GM21723 (cell line): ENCODE data around the gene HS6ST1.

Experiments used
- ATAC-seq: cut with Tn5 transposase; IDR thresholded peaks from one replicate; pipeline ENCODE4 v1.9.1; 2021; ENCODE audit warnings: mild to moderate bottlenecking, moderate library complexity; ENCODE audit not compliant: unreplicated experiment

The HS6ST1 gene

DNA sequence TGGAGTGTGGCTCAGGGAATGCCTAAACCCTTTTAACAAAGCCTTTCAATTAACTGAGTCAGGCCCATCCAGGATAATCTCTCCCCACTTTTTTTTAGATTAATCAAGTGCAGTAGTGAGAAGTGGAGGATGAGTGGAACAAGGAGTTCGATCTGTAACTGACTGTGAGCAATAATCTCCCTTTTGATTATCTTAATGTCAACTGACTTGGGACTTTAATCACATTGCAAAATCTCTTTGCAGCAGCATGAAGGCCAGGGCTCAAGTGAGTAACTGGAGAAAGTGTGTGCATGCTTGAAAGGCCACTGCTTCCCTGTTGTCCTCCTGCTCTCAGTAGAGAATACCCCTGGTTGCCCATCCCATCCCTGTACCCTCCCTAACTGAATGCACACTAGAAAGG lies 32.1 kb upstream of the HS6ST1 start:
- no peak for ATAC-seq

- ATAC-seq, result no peak
Measured at GRCh38 chr2:128348701-128349100, 30.0 kb upstream of the HS6ST1 start.

DNA sequence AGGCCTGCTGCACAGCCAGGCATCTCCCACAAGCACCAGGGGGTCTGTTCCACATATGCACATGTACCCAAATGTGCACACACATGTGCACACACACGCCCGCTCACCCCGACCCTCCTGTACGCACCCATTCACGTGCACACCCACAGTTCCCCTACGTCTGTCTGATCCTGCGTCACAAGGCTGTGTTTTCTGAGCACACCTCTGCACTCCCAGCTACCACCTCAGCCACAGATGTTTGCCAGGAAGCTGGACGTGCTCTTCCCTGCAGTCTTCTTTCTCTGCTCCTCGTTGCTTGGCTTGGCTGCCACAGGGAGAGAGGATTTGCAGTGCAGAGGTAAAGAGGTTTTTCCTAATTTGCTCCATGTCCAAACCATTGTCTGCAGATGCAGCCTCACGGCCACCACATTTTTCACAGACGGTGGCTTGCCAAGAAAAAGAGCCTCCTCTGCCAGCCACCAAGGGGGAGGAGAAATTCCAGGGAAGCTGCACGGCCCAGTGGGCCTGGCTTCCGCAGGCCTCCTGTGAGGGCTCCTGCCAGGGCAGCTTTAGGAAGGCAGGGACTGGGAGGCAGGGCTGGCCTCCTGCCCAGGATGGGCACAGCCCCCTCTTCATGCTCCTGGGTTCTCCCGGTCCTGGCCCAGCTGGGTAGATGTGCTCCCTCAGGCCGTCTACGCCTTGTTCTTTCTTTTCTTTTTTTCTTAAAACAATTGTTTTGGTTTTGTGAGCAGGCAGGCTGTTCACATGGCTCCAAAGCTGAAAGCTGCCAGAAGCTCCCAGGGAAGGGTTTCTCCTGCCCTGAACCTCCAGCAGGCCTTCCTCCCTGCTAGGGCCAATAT lies 29.3 kb upstream of the HS6ST1 start:
- ATAC-seq, result no peak

- ATAC-seq, result no peak
Measured at GRCh38 chr2:128347171-128347558, 28.5 kb upstream of the HS6ST1 start.

DNA sequence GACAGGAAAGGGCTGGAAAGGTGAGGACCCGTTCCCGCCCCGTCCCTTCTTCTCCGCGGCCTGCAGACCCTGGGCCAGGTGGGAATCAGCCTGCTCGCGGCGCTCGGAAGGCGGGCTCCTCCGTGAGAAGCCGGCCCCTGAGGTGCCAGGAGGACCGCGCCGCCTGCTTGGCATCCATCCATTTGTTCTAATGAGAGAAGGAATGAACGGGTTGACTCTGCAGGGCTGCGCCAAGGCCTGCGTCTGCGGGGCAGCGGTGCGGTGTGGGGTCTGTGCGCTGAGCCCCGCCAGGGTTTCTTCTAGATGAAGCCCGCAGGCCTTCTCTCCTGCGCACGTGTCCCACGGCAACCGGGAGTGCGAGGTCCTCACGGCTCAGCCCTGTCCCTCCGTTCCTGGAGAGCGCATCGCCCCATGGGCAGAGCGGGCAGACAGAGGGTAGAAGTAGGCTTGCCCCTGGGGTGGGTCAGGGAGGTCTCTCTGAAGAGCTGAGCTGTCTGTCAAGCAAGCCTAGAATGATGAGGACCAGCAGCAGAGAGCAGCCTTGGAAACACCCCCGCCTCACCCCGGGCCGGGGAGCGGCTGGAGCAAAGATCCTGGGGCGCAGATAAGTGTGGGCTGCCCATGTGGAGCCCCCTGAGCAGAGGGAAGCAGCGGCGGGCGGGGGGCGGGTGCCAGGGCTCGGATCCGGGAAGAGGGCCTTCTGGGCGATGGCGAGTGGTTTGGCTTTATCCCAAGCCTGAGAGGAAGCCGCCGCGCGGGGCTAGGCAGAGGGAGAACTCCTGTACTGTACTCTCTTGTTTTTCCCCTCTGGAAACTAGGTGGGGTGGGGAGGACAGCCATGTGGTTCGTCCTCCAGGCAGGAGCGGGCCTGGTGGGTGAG lies 27.9 kb upstream of the HS6ST1 start:
- ATAC-seq, result no peak

GRCh38 chr2:128345436-128346165 lies 26.9 kb upstream of the HS6ST1 start:
- no peak for ATAC-seq

GRCh38 chr2:128344101-128344500 lies 25.4 kb upstream of the HS6ST1 start:
- ATAC-seq, result no peak

DNA sequence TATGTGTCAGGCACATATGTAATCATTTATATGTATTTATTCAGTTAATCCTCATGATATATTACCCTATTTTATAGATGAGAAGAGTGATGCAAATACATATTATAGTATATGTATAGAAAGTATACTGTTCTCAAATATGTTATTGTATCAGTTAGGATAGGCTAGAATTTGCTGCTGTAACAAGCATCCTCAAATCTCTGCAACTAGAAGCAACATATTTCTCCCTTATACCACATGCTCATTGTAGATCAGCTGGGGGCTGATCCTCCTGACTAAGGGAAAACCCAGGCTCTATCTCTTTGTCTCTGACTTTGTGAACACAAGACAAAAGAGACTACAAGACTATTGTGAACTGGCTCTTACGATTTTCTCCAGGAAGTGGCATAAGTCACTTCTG lies 24.8 kb upstream of the HS6ST1 start:
- no peak for ATAC-seq

- ATAC-seq, result no peak
Measured at GRCh38 chr2:128342550-128342949, 23.9 kb upstream of the HS6ST1 start.

GRCh38 chr2:128341621-128342020 lies 23.0 kb upstream of the HS6ST1 start:
- no peak for ATAC-seq

- ATAC-seq, result no peak
Measured at GRCh38 chr2:128332091-128332634, 13.5 kb upstream of the HS6ST1 start.

GRCh38 chr2:128330583-128330982 lies 11.9 kb upstream of the HS6ST1 start:
- ATAC-seq, result no peak

DNA sequence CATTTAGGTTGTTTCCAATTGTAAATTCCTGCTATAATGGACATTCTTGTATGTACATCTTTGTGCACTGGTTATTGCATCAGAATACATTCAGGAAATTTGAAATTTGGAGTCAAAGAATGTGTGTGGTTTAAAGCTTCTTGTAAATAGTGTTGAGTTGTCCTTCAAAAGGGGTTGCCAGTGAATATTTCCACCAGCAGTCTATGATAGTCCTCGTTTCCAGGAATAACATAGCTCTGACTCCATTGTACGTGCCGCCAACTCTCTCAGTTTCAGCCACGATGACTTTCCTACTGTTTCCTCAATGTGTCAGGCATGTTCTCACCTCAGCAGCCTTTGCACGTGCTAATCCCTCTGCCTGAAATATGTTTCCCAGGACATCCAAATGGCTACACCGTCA lies 10.9 kb upstream of the HS6ST1 start:
- no peak for ATAC-seq

DNA sequence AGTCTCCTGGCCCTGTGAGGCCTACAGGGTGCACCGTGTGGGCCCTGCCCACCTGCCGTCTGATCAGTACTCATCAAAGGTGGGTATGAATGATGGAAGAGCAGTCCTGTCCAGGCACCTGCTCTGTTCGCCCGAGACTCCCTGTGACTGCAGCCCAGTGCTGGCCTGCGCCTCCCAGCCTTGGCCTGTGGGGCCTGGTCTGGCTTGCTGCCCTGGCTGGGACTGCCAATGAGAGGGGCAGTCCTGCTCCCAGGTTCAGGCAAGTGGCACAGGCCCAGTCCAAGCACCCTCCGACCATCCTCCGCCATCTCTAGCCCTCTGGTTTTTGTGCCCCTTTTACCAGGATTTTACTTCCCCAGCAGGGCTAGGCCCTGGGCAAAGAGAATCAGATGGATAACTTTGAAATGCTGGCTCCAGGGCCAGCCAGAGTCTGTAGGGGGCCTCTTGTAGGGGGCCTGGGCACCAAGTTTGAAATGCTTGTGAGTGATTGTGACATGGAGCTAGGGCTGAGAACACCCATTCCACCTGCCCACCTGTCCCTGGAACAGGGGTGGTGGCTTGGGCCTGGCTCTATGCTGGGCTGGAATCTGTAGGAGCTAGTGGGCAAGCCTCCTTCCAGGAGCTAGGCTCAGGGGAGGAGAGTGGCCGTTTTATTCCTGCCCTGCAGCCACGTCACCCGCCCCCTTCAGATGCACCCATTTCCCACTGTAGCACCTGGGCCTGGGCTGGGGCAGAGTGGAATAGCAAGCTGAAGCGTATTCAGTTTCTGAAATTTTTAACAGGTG lies 8.7 kb upstream of the HS6ST1 start:
- ATAC-seq, result no peak

- no peak for ATAC-seq
Measured at GRCh38 chr2:128326346-128326745, 7.7 kb upstream of the HS6ST1 start.

GRCh38 chr2:128325611-128326181 lies 7.0 kb upstream of the HS6ST1 start:
- ATAC-seq, result no peak

DNA sequence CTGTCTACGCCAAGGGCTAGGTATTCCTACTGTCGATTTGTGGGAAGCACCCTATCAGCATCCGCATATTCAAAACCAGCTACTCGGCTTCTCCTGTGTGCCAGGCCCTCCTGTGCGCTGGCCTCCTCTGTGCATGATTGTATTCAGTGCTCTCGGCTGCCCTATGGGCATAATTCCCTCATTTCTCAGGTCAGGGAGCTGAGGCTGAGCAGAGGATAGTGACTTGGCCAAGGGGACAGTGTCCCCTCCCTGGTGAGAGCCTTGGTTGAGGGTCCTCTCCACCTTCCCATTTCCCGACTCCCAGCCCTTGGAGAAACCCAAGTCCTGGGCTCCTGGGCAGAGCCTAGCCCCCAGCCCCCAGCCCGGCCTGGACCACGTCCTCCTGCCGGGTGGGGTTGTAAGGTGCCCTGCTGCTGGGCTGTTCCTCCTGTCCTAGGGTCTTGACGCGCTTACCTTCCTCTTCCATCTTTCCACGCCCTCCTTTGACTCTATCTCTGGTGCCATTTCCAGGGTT lies 6.3 kb upstream of the HS6ST1 start:
- ATAC-seq, result no peak

- no peak for ATAC-seq
Measured at GRCh38 chr2:128324008-128324896, 5.6 kb upstream of the HS6ST1 start.

- ATAC-seq, result no peak
Measured at GRCh38 chr2:128323555-128323931, 4.9 kb upstream of the HS6ST1 start.
